GM18868 (cell line): ENCODE data around the gene C10orf143.

Experiments
- ATAC-seq: cut with Tn5 transposase; IDR thresholded peaks from one replicate; pipeline ENCODE4 v1.9.1; 2021; ENCODE audit warnings: mild to moderate bottlenecking, moderate library complexity; ENCODE audit not compliant: unreplicated experiment

Gene C10orf143

DNA sequence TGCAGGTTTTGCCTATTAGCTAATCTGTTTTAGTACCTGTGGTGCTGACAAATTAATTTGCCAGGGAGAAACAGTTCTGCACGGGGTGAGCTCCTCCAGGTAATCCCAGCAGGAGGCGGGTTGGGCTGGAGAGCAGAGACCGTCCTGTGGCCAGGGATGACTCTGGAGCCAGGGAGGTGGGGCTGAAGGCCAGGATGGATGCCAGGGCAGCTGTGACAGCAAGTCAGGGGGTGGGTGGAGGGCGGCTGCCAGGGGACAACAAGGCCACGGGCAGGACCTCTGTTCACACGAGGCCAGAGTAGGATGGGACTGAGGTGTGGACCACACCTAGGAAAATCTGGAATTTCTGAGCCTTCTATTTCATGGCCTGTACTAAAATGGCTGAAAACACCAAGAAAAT, 48.9 kb downstream of the C10orf143 start:
- no peak for ATAC-seq

DNA sequence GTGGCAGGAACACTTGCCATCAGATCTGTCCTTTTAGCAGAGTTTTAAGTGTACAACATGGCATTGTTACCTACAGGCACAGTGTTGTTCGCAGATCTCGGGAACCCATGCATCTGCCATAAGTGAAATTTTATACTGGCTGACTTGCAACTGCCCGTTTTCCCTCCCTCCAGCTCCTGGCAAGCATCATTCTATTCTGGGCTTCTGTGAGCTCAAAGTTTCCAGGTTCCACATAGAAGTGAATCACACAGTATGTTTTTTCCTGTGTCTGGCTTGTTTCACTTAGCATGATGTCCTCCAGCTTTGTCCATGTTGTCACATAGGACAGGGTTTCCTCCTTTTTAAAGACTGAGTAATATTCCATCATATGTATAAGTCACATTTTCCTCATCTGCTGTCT, 56.6 kb downstream of the C10orf143 start:
- no peak for ATAC-seq

DNA sequence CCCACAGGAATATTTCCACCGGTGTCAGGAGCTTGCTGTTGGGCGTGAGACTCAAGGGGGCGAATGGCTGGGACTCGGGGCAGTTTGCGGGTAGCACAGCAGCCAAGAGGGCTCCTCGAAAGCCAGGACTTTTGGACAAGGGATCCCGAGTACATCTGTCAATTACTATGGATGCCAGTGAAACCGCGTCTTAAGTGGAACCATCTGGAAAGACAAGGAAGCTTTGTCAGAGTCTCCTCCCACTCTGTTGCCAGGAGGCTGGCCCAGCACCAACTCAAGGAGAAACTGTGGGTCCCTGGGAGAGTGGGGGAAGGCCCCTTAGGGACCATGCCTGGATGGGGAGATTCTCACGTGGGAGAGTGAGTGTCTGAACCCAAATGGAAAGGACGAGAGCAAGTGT, 57.1 kb downstream of the C10orf143 start:
- ATAC-seq = no peak

DNA sequence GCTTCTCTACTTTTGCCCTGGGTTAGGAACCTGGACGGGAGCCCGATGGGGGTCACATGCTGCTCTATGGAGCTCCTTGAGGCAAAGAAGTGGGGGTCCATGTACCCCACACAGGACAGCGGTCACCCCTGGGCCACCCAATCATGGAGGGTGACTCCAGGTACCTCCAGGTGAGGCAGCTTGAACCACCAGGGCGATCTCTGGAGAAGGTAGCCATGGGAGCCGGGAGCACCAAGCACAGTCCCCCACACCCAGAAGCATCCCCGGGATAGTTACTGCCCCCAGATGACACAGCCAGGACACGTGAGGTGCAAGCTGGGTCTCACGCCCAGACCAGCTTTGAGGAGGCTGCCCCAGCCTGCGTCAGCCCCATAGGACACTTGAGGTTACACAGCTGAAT, 58.4 kb downstream of the C10orf143 start:
- ATAC-seq = no peak

DNA sequence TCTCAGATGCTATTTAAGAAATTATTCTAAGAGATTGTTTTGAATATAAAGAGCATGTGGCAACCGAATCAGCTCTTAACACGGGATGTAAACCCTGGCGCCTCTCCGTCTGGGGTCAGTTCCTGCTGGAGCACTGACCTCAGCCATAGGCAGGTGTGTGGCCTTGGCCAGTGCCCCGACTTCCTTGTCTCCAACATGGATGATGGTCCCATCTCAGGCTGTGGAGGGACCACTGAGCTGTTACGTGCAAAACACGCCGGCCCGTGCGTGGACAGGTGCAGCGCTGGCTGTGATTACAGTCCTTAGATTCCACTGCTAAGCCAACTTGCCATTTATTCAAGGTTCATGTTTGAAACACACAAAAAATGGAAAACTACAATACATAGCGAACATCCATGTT, 59.9 kb downstream of the C10orf143 start:
- ATAC-seq = no peak

DNA sequence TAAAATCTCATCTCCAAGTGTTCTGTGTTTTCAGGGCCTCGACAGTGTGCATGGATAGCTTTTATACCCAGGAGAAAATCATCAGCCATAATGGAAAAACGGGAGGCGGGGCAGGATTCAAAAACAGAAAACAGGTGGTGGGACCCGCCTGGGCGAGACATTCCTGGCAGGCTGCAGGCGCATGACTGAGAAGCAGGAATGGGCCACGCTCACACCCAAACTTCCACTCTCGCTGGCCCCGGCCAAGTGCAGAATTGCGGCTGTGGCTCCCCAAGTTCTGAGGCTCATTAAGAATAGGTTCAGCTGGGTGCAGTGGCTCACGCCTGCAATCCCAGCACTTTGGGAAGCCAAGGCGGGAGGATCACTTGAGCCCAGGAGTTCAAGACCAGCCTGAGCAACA, 60.6 kb downstream of the C10orf143 start:
- ATAC-seq = no peak

DNA sequence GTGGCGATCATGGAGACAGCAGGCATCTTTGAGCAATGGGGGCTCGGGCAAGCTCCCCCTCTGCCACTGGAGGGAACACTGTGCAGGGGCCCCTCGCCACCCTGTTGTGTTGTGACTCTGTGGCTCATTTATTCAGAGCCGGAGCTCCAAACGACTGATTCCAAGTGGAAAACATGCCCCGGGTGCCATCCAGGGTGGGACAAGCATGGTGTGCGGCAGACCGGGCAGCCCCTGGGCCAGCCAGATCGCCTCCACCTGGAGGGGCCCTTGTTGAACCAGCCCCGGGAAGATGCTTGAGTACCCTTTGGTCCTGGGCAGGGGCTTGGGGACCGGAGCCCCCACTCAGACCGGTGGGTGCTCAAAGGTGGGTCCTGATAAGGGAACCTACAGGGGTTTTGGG, 61.4 kb downstream of the C10orf143 start:
- ATAC-seq = no peak

DNA sequence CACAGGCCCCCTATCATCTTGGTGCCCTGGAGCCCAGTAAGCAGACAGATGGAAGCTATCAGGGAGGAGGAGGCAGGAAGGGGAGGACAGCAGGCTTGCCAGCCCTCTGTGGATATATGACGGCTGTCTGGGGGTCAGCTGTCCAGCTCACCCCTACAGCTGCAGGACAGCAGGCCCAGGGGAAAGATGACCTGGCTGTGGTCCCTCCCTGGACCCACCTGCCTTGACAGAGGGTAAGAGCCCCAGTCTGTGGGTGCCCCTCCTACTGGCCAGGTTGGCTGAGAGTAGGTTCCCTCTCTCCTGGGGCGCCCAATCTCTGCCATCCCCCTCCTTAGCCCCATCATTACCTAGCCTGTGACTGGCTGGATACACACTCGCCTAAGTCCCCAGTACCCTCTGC, 62.5 kb downstream of the C10orf143 start:
- no peak for ATAC-seq

DNA sequence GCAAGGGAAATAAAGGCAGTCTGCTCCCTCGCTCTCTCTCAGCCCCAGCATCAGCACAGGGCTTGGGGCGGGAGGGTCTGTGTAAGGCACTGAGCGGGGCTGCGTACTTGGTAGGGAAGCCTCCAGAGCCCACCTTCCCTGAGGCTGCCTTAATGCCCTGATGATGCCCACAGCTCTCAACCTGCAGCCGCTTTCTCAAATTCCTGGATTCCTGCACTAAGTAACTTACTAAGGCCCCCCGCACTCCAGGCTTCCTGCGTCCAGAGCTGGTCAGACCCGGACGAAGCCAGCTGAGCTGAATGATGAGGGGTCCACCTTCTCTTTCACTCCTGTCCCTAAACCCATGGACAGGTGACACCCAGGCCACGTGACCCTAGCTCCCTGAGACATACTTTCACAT, 63.3 kb downstream of the C10orf143 start:
- no peak for ATAC-seq

DNA sequence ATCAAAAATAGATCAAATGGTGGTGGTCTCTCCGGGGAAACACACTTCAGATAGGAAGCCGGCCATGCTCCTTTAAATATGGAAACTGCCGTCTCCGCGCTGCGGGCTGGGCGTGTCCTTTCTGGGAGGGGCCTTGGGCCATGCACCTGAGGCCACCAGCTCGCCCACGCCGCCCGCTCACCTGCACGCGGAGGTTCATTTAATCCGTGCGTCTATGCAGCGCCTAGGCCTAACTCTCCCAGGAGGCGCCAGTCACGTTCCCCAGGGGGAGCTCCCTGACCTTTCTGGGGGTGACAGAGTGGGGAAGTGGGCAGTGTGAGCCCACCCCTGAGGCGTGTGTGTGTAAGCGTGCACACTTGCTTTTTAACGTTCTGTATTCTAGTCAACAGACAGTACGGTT, 64.0 kb downstream of the C10orf143 start:
- no peak for ATAC-seq

DNA sequence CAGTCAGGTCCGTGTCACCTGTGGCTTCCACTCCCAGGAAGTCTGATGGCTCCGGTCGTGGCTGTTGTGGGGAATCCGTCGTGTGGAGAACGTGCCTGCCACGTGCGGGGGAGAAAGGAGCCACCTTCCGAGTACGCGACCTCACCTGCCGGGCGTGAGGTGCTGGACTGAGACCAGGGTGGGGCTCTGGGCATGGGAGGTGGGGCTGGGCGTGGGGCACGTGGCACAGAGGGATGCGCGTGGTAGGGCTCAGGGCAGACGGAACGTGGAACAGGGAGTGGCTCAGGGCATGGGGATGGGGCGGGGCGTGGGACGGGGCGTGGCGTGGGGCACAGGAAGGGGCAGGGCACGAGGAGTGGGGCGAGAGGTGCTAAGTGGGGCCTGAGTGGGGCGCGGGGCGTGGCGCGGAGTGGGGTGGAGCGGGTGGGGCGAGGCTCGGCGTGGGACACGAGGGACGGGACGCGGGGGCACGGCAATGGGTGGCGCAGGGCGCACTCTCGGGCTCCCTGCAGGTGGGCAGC, 64.8 kb downstream of the C10orf143 start:
- no peak for ATAC-seq

DNA sequence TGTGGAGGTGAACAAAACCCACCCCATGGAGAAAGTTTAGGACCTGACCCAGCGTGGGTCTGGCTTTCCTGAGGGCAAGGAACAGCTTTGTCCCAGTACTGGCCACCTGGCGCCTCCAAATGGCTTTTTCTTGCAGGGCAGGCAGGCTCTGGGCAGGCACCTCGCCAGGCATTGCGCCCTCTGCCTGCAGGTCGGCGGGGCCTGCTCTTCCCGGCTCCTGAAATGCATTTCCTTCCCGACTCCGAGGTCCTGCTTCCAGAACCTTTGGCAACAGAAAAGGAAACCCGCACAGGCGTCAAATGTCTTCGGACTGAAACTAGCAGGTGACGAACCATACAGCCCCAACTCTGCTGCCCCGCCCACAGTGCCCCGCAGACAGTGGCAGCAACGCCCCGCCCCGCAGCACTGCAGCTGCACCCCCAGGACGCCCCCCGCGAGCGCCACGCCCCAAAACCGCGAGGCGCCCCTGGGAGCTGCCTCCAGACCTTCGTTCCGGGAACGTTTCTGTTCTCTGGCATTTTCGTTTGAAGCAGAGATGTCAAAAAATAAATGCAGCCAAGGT, 65.5 kb downstream of the C10orf143 start:
- ATAC-seq = no peak

DNA sequence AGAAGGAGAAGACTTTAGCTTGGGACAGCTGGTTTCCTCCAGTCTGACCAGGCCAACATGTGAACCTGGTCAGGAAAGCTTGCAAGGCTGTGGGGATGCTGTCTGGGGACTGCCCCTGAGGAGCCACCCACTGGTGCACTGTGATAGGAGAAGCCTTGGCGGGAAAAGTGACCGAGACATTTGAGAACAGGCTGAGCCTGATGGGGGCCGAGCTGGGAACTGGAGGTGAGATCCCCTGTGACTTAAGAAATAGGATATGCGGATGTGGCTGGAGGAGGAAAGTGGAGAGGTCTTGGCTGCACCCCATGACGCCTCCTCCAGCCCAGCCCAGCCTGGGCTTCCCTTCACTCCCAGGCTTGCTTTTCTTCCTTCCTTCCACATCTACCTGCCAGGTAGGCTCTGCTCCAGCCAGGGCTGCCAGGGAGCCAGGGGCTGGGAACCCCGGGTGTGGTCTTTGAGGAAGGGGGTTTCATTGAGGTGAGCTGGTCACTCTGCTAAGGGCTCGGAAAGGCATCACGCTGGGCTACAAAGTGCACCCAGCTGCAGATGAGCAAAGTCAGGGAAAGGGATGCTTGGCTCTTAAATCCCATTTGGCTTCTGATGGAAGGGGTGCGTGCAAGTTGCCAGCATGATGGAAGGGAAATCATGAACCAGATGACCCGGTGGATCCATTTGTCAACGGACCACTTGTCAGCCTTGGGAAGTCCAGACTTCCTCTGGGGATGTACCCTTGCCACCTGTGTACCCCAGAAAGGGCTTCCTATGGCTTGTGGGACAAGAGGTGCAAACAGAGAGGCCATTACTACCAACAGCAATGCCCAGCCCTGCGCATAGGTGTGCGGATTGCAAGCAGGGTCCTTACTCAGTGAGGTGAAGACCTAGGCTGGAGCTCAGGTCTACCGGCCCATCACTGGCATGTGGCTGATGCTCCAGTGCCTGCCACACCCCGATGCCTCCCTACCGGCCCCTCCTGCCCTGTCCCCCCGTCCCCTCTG, 66.3 kb downstream of the C10orf143 start:
- no peak for ATAC-seq

DNA sequence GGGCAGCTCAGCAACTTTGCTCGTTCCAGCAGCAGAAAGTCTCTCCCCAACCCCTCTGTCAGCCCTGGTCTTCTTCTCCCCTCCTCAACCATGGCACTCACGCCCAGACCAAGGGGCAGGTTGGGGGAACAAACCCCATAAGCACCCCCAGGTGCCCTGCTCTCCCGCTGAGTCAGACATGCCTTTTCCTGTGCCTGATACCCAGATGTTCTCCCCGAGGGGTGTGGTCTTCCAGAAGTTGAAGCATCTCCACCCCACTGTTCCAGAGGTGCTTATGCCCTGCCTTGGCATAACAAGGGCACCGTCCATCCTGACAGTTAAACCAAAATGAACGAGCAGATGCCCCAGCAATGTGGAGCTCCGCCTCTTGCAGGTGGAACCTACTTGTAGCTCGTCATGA, 67.1 kb downstream of the C10orf143 start:
- no peak for ATAC-seq

DNA sequence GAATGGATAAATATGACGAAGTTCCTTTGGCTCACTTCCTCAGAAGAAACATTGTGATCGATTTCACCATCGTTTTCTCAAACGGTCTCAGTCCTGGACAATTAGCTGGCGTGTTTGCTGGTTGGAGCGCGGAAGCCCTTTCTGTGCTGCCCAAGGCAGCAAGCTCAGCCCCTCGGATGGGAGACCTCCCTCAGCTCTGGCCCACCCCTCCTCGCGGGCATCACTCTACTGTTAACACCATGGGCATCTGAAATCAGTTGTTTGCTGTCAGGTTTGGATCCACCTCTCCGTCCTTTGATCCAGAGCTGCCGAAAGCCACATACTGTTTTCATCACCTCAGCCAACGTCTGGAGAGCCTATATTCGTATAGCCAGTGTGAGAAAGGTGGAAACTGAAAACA, 68.2 kb downstream of the C10orf143 start:
- no peak for ATAC-seq

DNA sequence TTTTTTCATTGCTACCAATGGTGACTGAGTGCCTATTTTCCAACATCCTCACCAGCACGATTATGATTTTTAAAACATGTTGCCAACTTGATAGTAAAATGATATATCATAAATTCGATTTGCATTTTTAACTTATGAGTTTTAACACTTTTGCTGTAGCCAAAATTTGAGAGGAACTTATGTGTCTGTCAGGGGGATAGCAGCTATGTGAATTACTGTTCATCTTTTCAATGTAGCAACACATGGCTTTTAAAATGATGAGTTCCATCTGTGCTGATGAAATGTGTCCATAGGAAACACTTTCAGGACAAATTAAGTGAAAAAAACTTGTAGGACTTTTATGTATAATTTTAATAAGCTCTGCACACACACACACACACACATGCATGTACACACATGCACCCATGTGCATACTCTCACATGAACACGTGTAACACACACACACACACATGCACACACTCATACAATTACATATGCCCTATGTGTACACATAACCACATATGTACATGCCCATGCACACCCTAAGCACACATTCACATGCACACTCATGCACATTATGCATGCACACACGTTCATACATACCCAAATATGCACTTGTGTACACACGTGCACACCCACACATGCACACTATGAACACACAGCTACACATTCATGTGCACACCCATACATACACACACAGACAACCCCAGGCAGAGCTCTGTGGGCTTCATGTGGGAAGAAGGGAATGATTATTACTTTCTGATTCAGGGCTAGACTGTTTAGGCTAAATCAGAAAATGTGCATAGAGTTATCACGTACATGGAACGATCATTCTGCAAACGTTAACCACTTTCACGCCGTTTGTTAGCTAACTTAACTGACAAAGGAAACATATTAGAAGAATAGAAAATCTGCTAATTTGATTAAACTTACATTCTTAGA, 68.9 kb downstream of the C10orf143 start:
- no peak for ATAC-seq

DNA sequence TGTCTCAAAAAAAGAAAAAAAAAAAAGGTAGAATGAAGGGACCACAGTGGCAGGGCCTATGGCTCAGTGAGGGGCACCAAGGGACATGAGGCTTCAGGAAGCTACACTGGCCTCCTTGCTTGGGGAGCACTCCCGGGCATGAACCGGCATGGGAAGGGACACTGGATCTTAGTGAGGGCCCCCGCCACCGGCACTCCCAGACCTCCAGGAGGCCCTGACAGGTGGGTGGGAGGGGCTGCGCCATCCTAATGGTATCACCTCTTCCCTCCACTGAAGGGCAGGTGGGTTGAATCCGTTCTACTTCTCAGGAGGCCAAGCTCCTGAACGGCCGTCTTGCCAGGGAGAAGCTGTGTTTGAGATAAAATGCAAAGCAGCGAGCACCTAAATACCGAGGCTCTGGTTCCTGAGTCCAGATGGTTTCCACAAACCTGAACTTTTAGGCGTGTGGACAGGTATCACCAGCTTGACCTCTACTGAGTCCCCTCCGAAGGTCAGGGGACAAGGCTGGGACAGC, 69.8 kb downstream of the C10orf143 start:
- no peak for ATAC-seq

DNA sequence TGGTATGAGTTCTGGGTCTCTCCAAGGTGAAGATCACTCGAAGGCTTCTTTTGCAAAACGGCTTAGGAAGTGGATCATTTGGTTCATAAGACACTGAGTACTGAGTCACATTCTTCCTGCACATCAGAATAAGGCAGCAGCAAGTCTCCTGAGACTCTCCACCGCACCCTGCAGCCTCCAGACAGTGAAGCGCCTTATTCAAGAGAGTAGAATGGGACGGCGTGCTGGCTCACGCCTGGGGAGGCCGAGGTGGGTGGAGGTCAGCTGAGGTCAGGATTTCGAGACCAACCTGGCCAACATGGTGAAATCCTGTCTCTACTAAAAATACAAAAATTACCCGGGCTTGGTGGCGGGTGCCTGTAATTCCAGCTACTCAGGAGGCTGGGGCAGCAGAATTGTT, 70.3 kb downstream of the C10orf143 start:
- no peak for ATAC-seq

DNA sequence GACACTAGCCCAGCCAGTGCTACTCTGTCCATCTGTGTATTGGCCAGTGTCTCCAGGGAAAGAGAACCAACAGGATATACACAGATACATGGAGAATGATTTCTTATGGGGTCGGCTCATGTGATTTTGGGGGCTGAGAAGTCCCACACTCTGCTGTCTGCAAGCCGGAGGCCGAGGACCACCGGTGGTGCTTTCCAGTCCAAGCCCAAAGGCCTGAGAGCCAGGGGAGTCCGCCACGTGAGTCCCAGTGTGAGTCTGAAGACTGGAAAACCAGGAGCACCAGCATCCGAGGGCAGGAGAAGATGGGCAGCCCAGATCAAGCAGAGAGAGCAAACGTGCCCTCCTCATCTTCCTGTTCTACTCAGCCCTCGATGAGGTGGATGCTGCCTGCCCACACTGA, 71.5 kb downstream of the C10orf143 start:
- no peak for ATAC-seq

DNA sequence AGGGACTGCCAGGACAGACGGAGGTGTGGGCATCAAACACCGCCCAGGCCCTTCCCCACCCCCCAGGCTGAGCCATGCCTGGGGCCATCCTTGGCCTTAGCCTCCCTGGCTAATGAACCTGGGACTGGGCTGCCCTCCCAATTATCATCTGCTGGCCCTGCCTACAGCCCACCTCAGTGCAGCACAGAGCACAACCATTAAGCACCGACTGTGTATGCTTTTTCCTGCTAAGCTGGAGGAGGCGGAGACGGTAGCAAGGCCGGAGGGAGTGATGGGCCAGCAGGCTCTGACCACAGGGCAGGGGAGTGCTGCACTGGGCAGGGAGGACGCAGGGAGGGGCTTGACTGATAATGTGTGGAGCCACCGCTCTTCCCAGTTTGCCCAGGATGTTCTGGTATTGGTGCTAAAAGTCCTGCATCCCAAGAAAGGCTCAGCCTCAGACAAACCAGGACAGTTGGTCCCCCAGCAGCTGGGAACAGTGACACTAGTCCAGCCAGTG, 72.0 kb downstream of the C10orf143 start:
- no peak for ATAC-seq
